Activated naive CD8-positive, alpha-beta T cell treated with anti-CD3 and anti-CD28 coated beads, Interleukin-2, amount 50 U/mL, for 24 hours (primary cell): ENCODE measurements around the gene SMG6.

Experiments
- ATAC-seq: fragments of 150-1000 bp; cut with Tn5 transposase; one replicate; pipeline ENCODE4 v1.10.0; 2021
- DNase-seq: peaks from one replicate; pipeline ENCODE4 v3.0.0; 2021
- H3K27ac Mint-ChIP-seq: one replicate; pipeline ENCODE4 v1.8.0; 2021; ENCODE audit warnings: mild to moderate bottlenecking, mixed read lengths
- H3K27me3 Mint-ChIP-seq: one replicate; pipeline ENCODE4 v1.8.0; 2021; ENCODE audit warnings: mixed read lengths
- H3K36me3 Mint-ChIP-seq: one replicate; pipeline ENCODE4 v1.8.0; 2021; ENCODE audit warnings: low read depth, mixed read lengths
- H3K4me1 Mint-ChIP-seq: one replicate; pipeline ENCODE4 v1.8.0; 2021; ENCODE audit warnings: mixed read lengths
- H3K4me3 Mint-ChIP-seq: one replicate; pipeline ENCODE4 v1.8.0; 2021; ENCODE audit warnings: mild to moderate bottlenecking, moderate library complexity, mixed read lengths
- H3K9me3 Mint-ChIP-seq: one replicate; pipeline ENCODE4 v1.8.0; 2021; ENCODE audit warnings: mixed read lengths

The SMG6 gene

GRCh38 chr17:2138761-2139160 is 164.8 kb downstream of the SMG6 start:
- no peak for DNase-seq
- H3K4me3 Mint-ChIP-seq, result no peak overlapping the region
- H3K36me3 Mint-ChIP-seq, result peaks cover 2% of the 10 kb centered on the region
- no peak overlapping the region for H3K27ac Mint-ChIP-seq
- H3K27me3 Mint-ChIP-seq, result no peaks in the 10 kb centered on the region
- H3K4me1 Mint-ChIP-seq, result peaks cover 23% of the 10 kb centered on the region
- no peak for ATAC-seq
- no peaks in the 10 kb centered on the region for H3K9me3 Mint-ChIP-seq

- no peak overlapping the region for H3K27ac Mint-ChIP-seq
Measured at GRCh38 chr17:2138318-2138717, 165.3 kb downstream of the SMG6 start.

GRCh38 chr17:2137342-2138098 is 166.1 kb downstream of the SMG6 start:
- no peak for ATAC-seq
- no peak overlapping the region for H3K27ac Mint-ChIP-seq
- no peak for DNase-seq
- H3K4me1 Mint-ChIP-seq, result peaks cover 20% of the 10 kb centered on the region
- no peaks in the 10 kb centered on the region for H3K27me3 Mint-ChIP-seq
- H3K36me3 Mint-ChIP-seq, result peaks cover 2% of the 10 kb centered on the region
- H3K4me3 Mint-ChIP-seq, result no peak overlapping the region
- no peaks in the 10 kb centered on the region for H3K9me3 Mint-ChIP-seq

More at GRCh38 chr17:2138318-2138717, 165.3 kb downstream of the SMG6 start:
- DNase-seq (no peak), ATAC-seq (peak; percentile 52)
- H3K9me3 Mint-ChIP-seq, result no peaks in the 10 kb centered on the region
- peaks cover 2% of the 10 kb centered on the region for H3K36me3 Mint-ChIP-seq
- peaks cover 21% of the 10 kb centered on the region for H3K4me1 Mint-ChIP-seq
- no peak overlapping the region for H3K4me3 Mint-ChIP-seq
- H3K27me3 Mint-ChIP-seq, result no peaks in the 10 kb centered on the region

- no peak overlapping the region for H3K27ac Mint-ChIP-seq
- no peak for DNase-seq
Measured at GRCh38 chr17:2136241-2136640, 167.3 kb downstream of the SMG6 start.

GRCh38 chr17:2128011-2128410 is 175.6 kb downstream of the SMG6 start:
- H3K27me3 Mint-ChIP-seq, result no peaks in the 10 kb centered on the region
- H3K4me3 Mint-ChIP-seq, result no peak overlapping the region
- peaks cover 8% of the 10 kb centered on the region for H3K36me3 Mint-ChIP-seq
- ATAC-seq (no peak), DNase-seq (no peak)
- peaks cover 16% of the 10 kb centered on the region for H3K4me1 Mint-ChIP-seq
- no peaks in the 10 kb centered on the region for H3K9me3 Mint-ChIP-seq
- no peak overlapping the region for H3K27ac Mint-ChIP-seq

More at GRCh38 chr17:2136241-2136640, 167.3 kb downstream of the SMG6 start:
- Mint-ChIP-seq H3K9me3 (no peaks in the 10 kb centered on the region), H3K4me3 (no peak overlapping the region), H3K4me1 (peaks cover 20% of the 10 kb centered on the region), H3K36me3 (peaks cover 5% of the 10 kb centered on the region), H3K27me3 (no peaks in the 10 kb centered on the region)
- no peak for ATAC-seq

GRCh38 chr17:2125013-2125535 is 178.5 kb downstream of the SMG6 start:
- Mint-ChIP-seq H3K36me3 (peaks cover 8% of the 10 kb centered on the region), H3K9me3 (no peaks in the 10 kb centered on the region), H3K27me3 (no peaks in the 10 kb centered on the region), H3K4me3 (no peak overlapping the region), H3K4me1 (peaks cover 18% of the 10 kb centered on the region), H3K27ac (no peak overlapping the region)
- no peak for DNase-seq
- ATAC-seq, result no peak

- ATAC-seq, result no peak
- no peak overlapping the region for H3K27ac Mint-ChIP-seq
Measured at GRCh38 chr17:2124391-2124790, 179.2 kb downstream of the SMG6 start.

GRCh38 chr17:2123375-2124251 is 180.0 kb downstream of the SMG6 start:
- Mint-ChIP-seq H3K36me3 (peaks cover 9% of the 10 kb centered on the region), H3K4me1 (peaks cover 18% of the 10 kb centered on the region), H3K4me3 (no peak overlapping the region), H3K9me3 (no peaks in the 10 kb centered on the region), H3K27me3 (no peaks in the 10 kb centered on the region), H3K27ac (no peak overlapping the region)
- DNase-seq (no peak), ATAC-seq (no peak)

More at GRCh38 chr17:2124391-2124790, 179.2 kb downstream of the SMG6 start:
- H3K36me3 Mint-ChIP-seq, result peaks cover 9% of the 10 kb centered on the region
- no peaks in the 10 kb centered on the region for H3K9me3 Mint-ChIP-seq
- no peaks in the 10 kb centered on the region for H3K27me3 Mint-ChIP-seq
- H3K4me1 Mint-ChIP-seq, result peaks cover 18% of the 10 kb centered on the region
- no peak for DNase-seq
- no peak overlapping the region for H3K4me3 Mint-ChIP-seq

GRCh38 chr17:2122641-2123302 is 180.8 kb downstream of the SMG6 start:
- Mint-ChIP-seq H3K9me3 (no peaks in the 10 kb centered on the region), H3K4me3 (no peak overlapping the region), H3K36me3 (peaks cover 7% of the 10 kb centered on the region), H3K4me1 (peaks cover 19% of the 10 kb centered on the region), H3K27ac (no peak overlapping the region), H3K27me3 (no peaks in the 10 kb centered on the region)
- ATAC-seq (peak; percentile 20), DNase-seq (peak; percentile 10)

GRCh38 chr17:2120586-2121335 is 182.8 kb downstream of the SMG6 start:
- Mint-ChIP-seq H3K36me3 (peaks cover 3% of the 10 kb centered on the region), H3K27me3 (no peaks in the 10 kb centered on the region), H3K4me3 (no peak overlapping the region), H3K4me1 (peaks cover 21% of the 10 kb centered on the region), H3K27ac (no peak overlapping the region), H3K9me3 (no peaks in the 10 kb centered on the region)
- no peak for ATAC-seq
- no peak for DNase-seq

GRCh38 chr17:2113279-2113622 is 190.3 kb downstream of the SMG6 start:
- DNase-seq (no peak), ATAC-seq (no peak)
- no peaks in the 10 kb centered on the region for H3K9me3 Mint-ChIP-seq
- no peak overlapping the region for H3K4me3 Mint-ChIP-seq
- peaks cover 3% of the 10 kb centered on the region for H3K4me1 Mint-ChIP-seq
- H3K27ac Mint-ChIP-seq, result no peak overlapping the region
- no peaks in the 10 kb centered on the region for H3K27me3 Mint-ChIP-seq
- peaks cover 1% of the 10 kb centered on the region for H3K36me3 Mint-ChIP-seq

GRCh38 chr17:2111691-2112090 is 191.9 kb downstream of the SMG6 start:
- Mint-ChIP-seq H3K27ac (no peak overlapping the region), H3K4me1 (peaks cover under 1% of the 10 kb centered on the region), H3K9me3 (no peaks in the 10 kb centered on the region), H3K27me3 (no peaks in the 10 kb centered on the region), H3K4me3 (no peak overlapping the region), H3K36me3 (peaks cover 1% of the 10 kb centered on the region)
- DNase-seq, result no peak
- no peak for ATAC-seq

- Mint-ChIP-seq H3K27me3 (no peaks in the 10 kb centered on the region), H3K4me1 (no peaks in the 10 kb centered on the region), H3K36me3 (peaks cover 1% of the 10 kb centered on the region), H3K27ac (no peak overlapping the region), H3K9me3 (no peaks in the 10 kb centered on the region), H3K4me3 (no peak overlapping the region)
- ATAC-seq, result no peak
- no peak for DNase-seq
Measured at GRCh38 chr17:2110436-2110835, 193.1 kb downstream of the SMG6 start.

GRCh38 chr17:2108170-2108569 is 195.4 kb downstream of the SMG6 start:
- Mint-ChIP-seq H3K27me3 (no peaks in the 10 kb centered on the region), H3K36me3 (peaks cover 8% of the 10 kb centered on the region), H3K27ac (no peak overlapping the region), H3K9me3 (no peaks in the 10 kb centered on the region), H3K4me3 (no peak overlapping the region), H3K4me1 (no peaks in the 10 kb centered on the region)
- DNase-seq, result no peak
- ATAC-seq, result no peak
